ENCODE results near the gene POLR3GL.

The POLR3GL gene

DNA sequence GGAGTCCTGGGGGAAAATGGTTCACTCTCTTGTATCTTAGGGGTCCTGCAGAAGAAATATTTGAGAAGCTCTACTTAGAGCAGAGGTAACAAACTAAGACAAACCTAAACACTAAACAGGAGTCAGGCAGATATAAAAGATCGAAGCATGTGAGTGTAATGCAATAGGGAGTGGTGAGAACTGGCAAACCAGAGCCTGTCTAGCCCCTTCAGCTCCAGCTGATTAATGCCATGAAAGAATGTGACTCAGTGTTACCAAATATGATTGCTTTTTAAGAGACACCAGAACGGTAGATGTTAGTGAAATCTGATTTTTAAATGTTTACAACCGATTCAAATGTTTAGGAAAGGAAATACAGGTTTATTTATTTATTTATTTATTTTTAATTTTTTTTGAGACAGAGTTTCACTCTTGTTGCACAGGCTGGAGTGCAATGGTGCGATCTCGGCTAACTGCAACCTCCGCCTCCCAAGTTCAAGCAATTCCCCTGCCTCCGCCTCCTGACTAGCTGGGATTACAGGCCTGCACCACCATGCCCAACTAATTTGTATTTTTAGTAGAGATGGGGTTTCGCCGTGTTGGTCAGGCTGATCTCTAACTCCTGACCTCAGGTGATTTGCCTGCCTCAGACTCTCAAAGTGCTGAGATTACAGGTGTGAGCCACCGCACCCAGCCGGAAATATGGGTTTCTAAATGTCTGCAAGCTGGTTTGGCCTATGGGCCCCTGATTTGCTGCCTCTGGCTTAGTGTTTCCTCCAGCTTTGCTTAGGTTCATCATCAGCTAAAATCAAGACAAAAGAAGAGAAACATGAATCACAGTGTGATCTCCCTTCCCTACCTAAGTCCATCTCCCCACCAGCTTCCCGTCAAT, 19.7 kb downstream of the POLR3GL start:
- H3K9me3 Mint-ChIP-seq = no peaks in the 10 kb centered on the region
- DNase-seq = peak in 1 of 3 experiments; percentile 32
- peaks cover 53% of the 10 kb centered on the region in 2 donors for H3K4me1 Mint-ChIP-seq (ENCODE audit: low read depth in 2 of 2)
- H3K36me3 Mint-ChIP-seq (ENCODE audit: insufficient read depth) = peaks cover 6% of the 10 kb centered on the region
- H3K27me3 Mint-ChIP-seq = no peaks in the 10 kb centered on the region
- ATAC-seq (replicated peaks) = peak; percentile 59
- peak overlapping the region; percentile 45 to 60 for H3K4me3 Mint-ChIP-seq
- no peak overlapping the region for H3K27ac Mint-ChIP-seq

DNA sequence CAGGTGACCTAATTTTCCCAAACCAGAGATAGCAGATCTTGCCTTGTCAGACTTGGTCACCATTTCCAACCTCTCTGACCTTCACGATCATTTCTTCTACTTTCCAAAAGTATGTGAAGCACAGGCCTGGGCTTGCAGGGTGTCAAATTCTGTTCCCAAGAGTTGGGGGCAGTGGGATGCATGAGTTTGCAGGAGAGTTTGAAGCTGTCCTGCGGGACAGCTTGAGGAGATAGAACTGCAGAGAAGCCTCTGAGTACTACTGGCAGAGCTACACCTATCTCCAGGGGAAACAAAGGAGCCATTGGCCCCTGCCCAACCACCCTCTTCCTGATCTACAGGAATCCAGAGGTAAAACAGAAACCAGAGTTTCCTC, 20.6 kb downstream of the POLR3GL start:
- no peaks in the 10 kb centered on the region for H3K9me3 Mint-ChIP-seq
- H3K4me1 Mint-ChIP-seq (ENCODE audit: low read depth in 2 of 2) = peaks cover 53 to 55% of the 10 kb centered on the region in 2 donors
- no peaks in the 10 kb centered on the region for H3K27me3 Mint-ChIP-seq
- H3K27ac Mint-ChIP-seq = no peak overlapping the region
- peak overlapping the region; percentile 45 to 60 for H3K4me3 Mint-ChIP-seq
- peaks cover 6% of the 10 kb centered on the region for H3K36me3 Mint-ChIP-seq (ENCODE audit: insufficient read depth)
- no peak for ATAC-seq (replicated peaks)
- DNase-seq = no peak

DNA sequence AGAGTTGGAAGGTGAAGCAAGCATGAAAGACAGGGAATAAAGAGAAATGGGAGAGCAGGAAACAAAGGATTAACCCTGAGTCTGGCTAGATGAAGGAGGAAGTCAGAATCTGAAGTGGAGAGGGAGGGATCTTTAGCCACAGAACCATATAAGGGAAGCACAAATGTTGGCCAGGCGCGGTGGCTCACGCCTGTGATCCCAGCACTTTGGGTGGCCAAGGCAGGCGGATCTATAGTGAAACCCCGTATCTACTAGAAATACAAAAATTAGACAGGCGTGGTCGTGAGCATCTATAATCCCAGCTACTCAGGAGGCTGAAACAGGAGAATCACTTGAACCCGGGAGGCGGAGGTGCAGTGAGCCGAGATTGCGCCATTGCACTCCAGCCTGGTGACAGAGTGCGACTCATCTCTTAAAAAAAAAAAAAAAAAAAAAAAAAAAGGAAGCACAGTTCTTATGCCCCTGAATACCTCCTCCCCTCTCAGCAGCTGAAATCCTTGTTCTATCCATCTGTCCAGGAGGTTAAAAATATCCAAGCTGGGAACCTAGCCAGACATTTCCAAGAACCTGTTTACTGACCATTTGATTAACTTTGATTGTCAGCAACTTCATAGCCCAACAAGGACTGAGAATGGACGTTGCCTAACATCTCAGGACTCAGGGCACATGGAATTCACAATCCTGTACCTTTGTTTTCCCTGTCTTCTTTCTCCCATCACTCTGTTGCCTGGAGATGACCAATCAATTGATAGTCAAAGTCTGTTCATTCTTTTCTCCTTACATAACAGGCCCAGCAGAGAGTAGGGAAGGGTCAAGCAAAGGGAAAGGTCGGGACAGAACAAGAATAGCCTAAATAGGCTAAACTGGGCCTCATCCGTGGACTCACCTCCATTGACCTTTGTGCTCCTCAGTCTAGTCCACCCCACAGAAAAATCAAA, 21.3 kb downstream of the POLR3GL start:
- H3K27me3 Mint-ChIP-seq = no peaks in the 10 kb centered on the region
- H3K4me1 Mint-ChIP-seq (ENCODE audit: low read depth in 2 of 2) = peaks cover 55 to 57% of the 10 kb centered on the region in 2 donors
- DNase-seq (no peak), ATAC-seq (replicated peaks) (no peak)
- H3K27ac Mint-ChIP-seq = no peak overlapping the region
- H3K36me3 Mint-ChIP-seq (ENCODE audit: insufficient read depth) = peaks cover 6% of the 10 kb centered on the region
- H3K9me3 Mint-ChIP-seq = no peaks in the 10 kb centered on the region
- H3K4me3 Mint-ChIP-seq = peak overlapping the region; percentile 45 to 60

DNA sequence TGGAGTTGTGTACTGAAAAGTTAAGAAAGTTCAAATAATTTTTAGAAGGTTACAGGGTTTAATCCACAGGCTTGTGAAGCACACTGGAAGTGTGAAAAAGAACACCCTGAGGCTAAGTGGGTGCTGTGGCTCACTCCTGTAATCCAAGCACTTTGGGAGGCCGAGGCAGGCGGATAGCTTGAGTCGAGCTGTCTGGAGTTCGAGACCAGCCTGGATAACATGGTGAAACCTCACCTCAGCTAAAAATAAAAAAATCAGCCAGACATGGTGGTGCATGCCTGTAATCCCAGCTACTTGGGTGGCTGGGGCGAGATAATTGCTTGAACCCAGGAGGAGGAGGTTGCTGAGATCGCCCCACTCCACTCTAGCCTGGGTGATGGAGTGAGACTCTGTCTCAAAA, 22.1 kb downstream of the POLR3GL start:
- peaks cover 51 to 62% of the 10 kb centered on the region in 2 donors for H3K4me1 Mint-ChIP-seq (ENCODE audit: low read depth in 2 of 2)
- no peak for ATAC-seq (replicated peaks)

GRCh38 chr1:145987926-145988325, 23.4 kb downstream of the POLR3GL start:
- no peaks in the 10 kb centered on the region for H3K9me3 Mint-ChIP-seq
- peak overlapping the region in 1 of 2 donors; percentile 70 for H3K27ac Mint-ChIP-seq
- H3K4me3 Mint-ChIP-seq = no peak overlapping the region
- ATAC-seq (replicated peaks) = no peak
- peaks cover 21% of the 10 kb centered on the region for H3K36me3 Mint-ChIP-seq (ENCODE audit: insufficient read depth)
- H3K4me1 Mint-ChIP-seq (ENCODE audit: low read depth in 2 of 2) = peaks cover 51 to 69% of the 10 kb centered on the region in 2 donors
- DNase-seq = no peak
- H3K27me3 Mint-ChIP-seq = no peaks in the 10 kb centered on the region

More for the DNA sequence above, 22.1 kb downstream of the POLR3GL start:
- H3K9me3 Mint-ChIP-seq = no peaks in the 10 kb centered on the region
- no peaks in the 10 kb centered on the region for H3K27me3 Mint-ChIP-seq
- H3K4me3 Mint-ChIP-seq = no peak overlapping the region
- H3K27ac Mint-ChIP-seq = no peak overlapping the region
- DNase-seq = no peak
- peaks cover 8% of the 10 kb centered on the region for H3K36me3 Mint-ChIP-seq (ENCODE audit: insufficient read depth)

- ATAC-seq (replicated peaks) = peak; percentile 30
Measured at GRCh38 chr1:145988773-145989172, 24.3 kb downstream of the POLR3GL start.

DNA sequence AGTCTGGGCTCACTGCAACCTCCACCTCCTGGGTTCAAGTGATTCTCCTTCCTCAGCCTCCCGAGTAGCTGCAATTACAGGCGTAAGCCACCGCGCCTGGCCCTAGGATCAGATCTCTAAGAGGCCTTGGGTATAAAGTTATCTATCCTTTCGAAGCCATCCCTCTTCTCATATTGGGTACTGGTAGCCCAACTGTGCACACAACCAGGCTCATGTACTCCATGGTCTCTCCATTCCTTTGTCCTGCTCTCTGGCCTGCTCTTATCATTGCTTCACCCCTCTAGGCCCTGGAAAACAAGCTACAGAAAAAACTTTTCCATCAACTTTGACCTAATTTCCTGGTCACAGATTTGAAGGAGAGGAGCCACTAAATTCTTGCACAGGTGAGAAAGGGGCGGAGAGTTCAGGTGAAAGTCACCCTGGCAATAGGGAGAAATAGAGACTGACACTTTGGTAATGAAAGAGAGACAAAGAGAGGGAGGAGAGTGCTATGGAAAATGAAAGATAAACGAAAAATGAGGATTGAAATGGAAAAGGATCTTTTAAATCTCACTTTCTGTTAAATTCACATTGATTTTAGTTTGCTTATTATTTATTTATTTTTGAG, 25.9 kb downstream of the POLR3GL start:
- H3K9me3 Mint-ChIP-seq = no peaks in the 10 kb centered on the region
- no peak for DNase-seq
- peak overlapping the region in 1 of 2 donors; percentile 99 for H3K27ac Mint-ChIP-seq
- no peaks in the 10 kb centered on the region for H3K27me3 Mint-ChIP-seq
- ATAC-seq (replicated peaks) = peak; percentile 16
- H3K4me1 Mint-ChIP-seq (ENCODE audit: low read depth in 2 of 2) = peaks cover 42 to 61% of the 10 kb centered on the region in 2 donors
- no peak overlapping the region for H3K4me3 Mint-ChIP-seq
- H3K36me3 Mint-ChIP-seq (ENCODE audit: insufficient read depth) = peaks cover 46% of the 10 kb centered on the region

More at GRCh38 chr1:145988773-145989172, 24.3 kb downstream of the POLR3GL start:
- H3K4me1 Mint-ChIP-seq (ENCODE audit: low read depth in 2 of 2) = peaks cover 49 to 66% of the 10 kb centered on the region in 2 donors
- peaks cover 30% of the 10 kb centered on the region for H3K36me3 Mint-ChIP-seq (ENCODE audit: insufficient read depth)
- H3K4me3 Mint-ChIP-seq = no peak overlapping the region
- H3K9me3 Mint-ChIP-seq = no peaks in the 10 kb centered on the region
- H3K27me3 Mint-ChIP-seq = no peaks in the 10 kb centered on the region
- peak overlapping the region; percentile 23 to 55 for H3K27ac Mint-ChIP-seq
- no peak for DNase-seq

DNA sequence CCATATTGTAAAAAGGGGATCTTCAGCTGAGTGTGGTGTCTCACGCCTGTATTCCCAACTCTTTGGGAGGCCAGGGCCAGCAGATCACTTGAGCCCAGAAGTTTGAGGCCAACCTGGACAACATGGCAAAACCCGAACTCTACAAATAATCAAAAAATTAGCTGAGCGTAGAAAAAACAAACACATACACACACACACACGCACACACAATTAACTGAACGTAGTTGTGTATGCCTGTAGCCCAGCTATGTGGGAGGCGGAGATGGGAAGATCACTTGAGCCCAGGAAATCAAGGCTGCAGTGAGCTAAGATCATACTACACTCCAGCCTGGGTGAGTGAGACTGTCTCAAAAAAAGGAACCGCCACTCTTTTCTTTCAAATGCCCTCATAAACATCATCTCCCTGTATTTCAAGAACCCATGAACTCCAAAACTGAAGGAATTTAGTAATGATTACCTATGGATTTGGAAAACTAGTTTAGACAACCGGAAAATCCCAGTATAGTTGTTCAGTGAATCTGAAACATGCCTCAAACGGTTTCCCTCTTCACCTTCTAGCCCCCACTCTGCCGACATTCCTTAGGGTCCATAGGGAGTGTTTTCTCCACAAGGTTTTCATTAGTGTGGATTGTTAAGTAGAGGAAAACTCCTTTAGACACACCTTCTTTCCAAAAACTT, 27.4 kb downstream of the POLR3GL start:
- DNase-seq (no peak), ATAC-seq (replicated peaks) (no peak)
- Mint-ChIP-seq H3K27ac (peak overlapping the region; percentile 93 to 99), H3K36me3 (ENCODE audit: insufficient read depth) (peaks cover 59% of the 10 kb centered on the region), H3K9me3 (no peaks in the 10 kb centered on the region), H3K27me3 (no peaks in the 10 kb centered on the region), H3K4me1 (ENCODE audit: low read depth in 2 of 2) (peaks cover 39 to 56% of the 10 kb centered on the region in 2 donors), H3K4me3 (peak overlapping the region; percentile 93 to 99)

DNA sequence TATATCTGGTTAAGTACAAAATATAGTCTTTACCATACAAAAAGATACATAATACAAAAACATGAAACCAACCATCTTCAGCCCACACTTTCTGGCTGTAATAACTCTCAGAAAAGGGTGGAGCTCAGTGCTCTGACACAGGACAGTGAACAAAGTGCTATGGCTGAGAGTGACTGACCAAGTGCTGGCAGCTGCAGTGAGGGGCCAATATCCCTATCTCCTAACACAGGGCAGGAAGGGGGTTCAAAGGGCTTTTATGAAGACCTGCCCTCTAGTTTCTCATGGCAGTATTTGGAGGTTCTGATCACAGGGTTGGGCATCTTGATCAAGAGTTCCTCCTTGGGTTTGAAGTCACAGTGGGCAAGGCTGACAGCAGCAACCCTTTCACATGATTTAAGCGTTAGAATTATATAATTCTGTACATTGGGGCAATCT, 28.0 kb downstream of the POLR3GL start:
- H3K4me3 Mint-ChIP-seq = peak overlapping the region; percentile 93 to 99
- no peaks in the 10 kb centered on the region for H3K9me3 Mint-ChIP-seq
- no peak for DNase-seq
- H3K36me3 Mint-ChIP-seq (ENCODE audit: insufficient read depth) = peaks cover 60% of the 10 kb centered on the region
- peaks cover 45 to 60% of the 10 kb centered on the region in 2 donors for H3K4me1 Mint-ChIP-seq (ENCODE audit: low read depth in 2 of 2)
- peak overlapping the region; percentile 93 to 99 for H3K27ac Mint-ChIP-seq
- ATAC-seq (replicated peaks) = no peak
- no peaks in the 10 kb centered on the region for H3K27me3 Mint-ChIP-seq

- DNase-seq (no peak), ATAC-seq (replicated peaks) (no peak)
- peaks cover 59% of the 10 kb centered on the region for H3K36me3 Mint-ChIP-seq (ENCODE audit: insufficient read depth)
- H3K4me3 Mint-ChIP-seq = peak overlapping the region; percentile 93 to 99
- H3K4me1 Mint-ChIP-seq (ENCODE audit: low read depth in 2 of 2) = peaks cover 50 to 62% of the 10 kb centered on the region in 2 donors
- no peaks in the 10 kb centered on the region for H3K9me3 Mint-ChIP-seq
- H3K27ac Mint-ChIP-seq = peak overlapping the region; percentile 93 to 99
- no peaks in the 10 kb centered on the region for H3K27me3 Mint-ChIP-seq
Measured at GRCh38 chr1:145992958-145993617, 28.6 kb downstream of the POLR3GL start.

DNA sequence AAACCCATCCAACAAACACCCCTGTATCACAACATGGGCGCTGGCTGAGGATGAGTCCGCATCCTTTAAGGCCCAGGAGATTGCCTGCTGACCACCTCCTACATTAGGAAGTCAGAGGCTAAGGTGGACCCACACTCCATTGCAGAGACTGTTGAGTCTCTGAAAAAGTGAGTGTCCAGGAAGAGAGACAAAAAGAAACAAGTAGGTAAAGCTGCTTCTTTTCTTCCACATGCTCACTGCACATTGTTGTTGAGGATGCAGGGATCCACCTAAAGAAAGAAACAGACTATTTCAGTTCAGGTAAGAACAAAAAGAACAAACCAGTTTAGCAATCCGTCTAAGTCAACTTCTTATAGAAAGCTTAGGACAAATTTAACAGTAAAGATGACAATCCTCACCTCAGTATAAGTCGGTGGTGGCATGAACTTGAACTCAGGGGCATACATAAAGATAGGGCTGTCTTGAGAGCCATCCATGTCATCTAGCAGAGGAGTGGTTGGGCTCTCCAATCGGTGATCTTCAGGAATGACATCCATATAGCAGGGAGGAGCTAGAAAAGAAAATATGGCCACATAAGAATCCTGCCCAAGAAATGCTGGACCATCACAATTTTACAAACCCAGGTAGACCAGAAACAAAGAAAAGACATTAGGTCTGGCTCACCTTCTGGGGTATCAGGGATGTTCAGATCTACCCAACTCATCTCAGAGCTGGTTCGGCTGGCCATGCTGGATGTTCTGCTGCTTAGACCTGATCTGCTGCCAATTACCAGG, 29.3 kb downstream of the POLR3GL start:
- no peak for ATAC-seq (replicated peaks)
- Mint-ChIP-seq H3K27me3 (no peaks in the 10 kb centered on the region), H3K36me3 (ENCODE audit: insufficient read depth) (peaks cover 59% of the 10 kb centered on the region), H3K9me3 (no peaks in the 10 kb centered on the region), H3K27ac (peak overlapping the region; percentile 93 to 99), H3K4me1 (ENCODE audit: low read depth in 2 of 2) (peaks cover 53 to 64% of the 10 kb centered on the region in 2 donors), H3K4me3 (peak overlapping the region; percentile 93 to 99)
- no peak for DNase-seq

Data from effector memory CD8-positive, alpha-beta T cell (primary cell).